K562 (cell line): ENCODE results near the gene CSPG5.
A peak's percentile ranks its signal among the peaks of the same experiment; 100 is the strongest.

Experiments
- BACH1 ChIP-seq: fragments of 200-800 bp; sonication (Bioruptor generic); IDR thresholded peaks from 2 replicates; pipeline ENCODE4 v1.6.1; 2016; ENCODE audit warnings: missing genetic modification characterization, missing compliant biosample characterization
- CEBPG ChIP-seq, 3 experiments: fragments of 200-800 bp in 1 of 3; sonication (Bioruptor generic) in 1 of 3; sonication (generic) in 1 of 3; formaldehyde crosslinking in 1 of 3; IDR thresholded peaks in 2 of 3; conservative IDR thresholded peaks in 1 of 3; 2 replicates each; pipeline versions ENCODE4 v1.6.1 to v1.8.0; 2016 to 2022; ENCODE audit warnings: missing compliant biosample characterization in 2 of 3, missing genetic modification characterization in 2 of 3, mild to moderate bottlenecking in 1 of 3, missing genetic modification reagents in 1 of 3
- CHD4 ChIP-seq: fragments of 200-600 bp; sonication (generic); IDR thresholded peaks from 3 replicates; pipeline ENCODE4 v1.6.1; 2012; ENCODE audit warnings: low read depth, mild to moderate bottlenecking, mixed read lengths, low read length, inconsistent platforms; ENCODE audit not compliant: insufficient read depth, insufficient replicate concordance, poor library complexity, severe bottlenecking
- HCFC1 ChIP-seq: IDR thresholded peaks from 2 replicates; pipeline ENCODE4 v1.6.1; 2012; ENCODE audit warnings: low read depth, low read length, improper control_type of control experiment
- MYNN ChIP-seq, 2 experiments: sonication (generic); formaldehyde crosslinking in 1 of 2; IDR thresholded peaks; 2 replicates each; pipeline versions ENCODE4 v1.5.0 to v1.6.1; 2016 to 2020; ENCODE audit warnings: antibody characterized with exemption in 1 of 2, missing genetic modification reagents in 1 of 2
- SAFB2 ChIP-seq: fragments of 200-400 bp; formaldehyde crosslinking; IDR thresholded peaks from 2 replicates; pipeline ENCODE4 v1.6.1; 2018; ENCODE audit warnings: borderline replicate concordance, low read length, low read depth, moderate library complexity; ENCODE audit not compliant: severe bottlenecking
- SMAD4 ChIP-seq: fragments of 250-450 bp; sonication (Bioruptor Pico); conservative IDR thresholded peaks from 2 replicates; pipeline ENCODE4 v1.8.0; 2021; ENCODE audit warnings: inconsistent platforms, mild to moderate bottlenecking, moderate library complexity
- SRSF1 ChIP-seq: fragments of 200-400 bp; formaldehyde crosslinking; IDR thresholded peaks from 2 replicates; pipeline ENCODE4 v1.6.1; 2017; ENCODE audit warnings: mild to moderate bottlenecking, low read depth, low read length, moderate library complexity
- TF ChIP-seq, protein P1 (sequence below): sonication (generic); formaldehyde crosslinking; IDR thresholded peaks from 2 replicates; pipeline ENCODE4 v1.9.0; 2022; ENCODE audit warnings: mild to moderate bottlenecking, missing genetic modification reagents
- TF ChIP-seq, protein P2 (sequence below), 3 experiments: IDR thresholded peaks in 2 of 3; conservative IDR thresholded peaks in 1 of 3; 2 replicates each; pipeline ENCODE4 v1.5.1; 2011 to 2012; ENCODE audit warnings: low read length in 3 of 3, mild to moderate bottlenecking in 3 of 3, control low read depth in 2 of 3, improper control_type of control experiment in 1 of 3, inconsistent platforms in 1 of 3, low read depth in 1 of 3, mixed read lengths in 1 of 3, moderate library complexity in 1 of 3; ENCODE audit not compliant: insufficient read depth in 2 of 3
- TF ChIP-seq, protein P3 (sequence below), 2 experiments: fragments of 450-650 bp in 1 of 2; sonication (generic) in 1 of 2; formaldehyde crosslinking in 1 of 2; IDR thresholded peaks in 1 of 2; conservative IDR thresholded peaks in 1 of 2; 2 replicates each; pipeline versions ENCODE4 v1.6.1 to v1.8.1; 2016 to 2023; ENCODE audit warnings: mild to moderate bottlenecking in 2 of 2, moderate library complexity in 2 of 2, inconsistent platforms in 1 of 2, missing genetic modification reagents in 1 of 2
- TF ChIP-seq, protein P4 (sequence below), 2 experiments: IDR thresholded peaks; 2 replicates each; pipeline ENCODE4 v1.6.1; 2011; ENCODE audit warnings: borderline replicate concordance in 1 of 2, control low read depth in 1 of 2, low read depth in 1 of 2, low read length in 1 of 2, mild to moderate bottlenecking in 1 of 2, mixed read lengths in 1 of 2, moderate library complexity in 1 of 2; ENCODE audit not compliant: insufficient read depth in 1 of 2, insufficient read length in 1 of 2, poor library complexity in 1 of 2, severe bottlenecking in 1 of 2; ENCODE audit errors: extremely low read depth in 1 of 2

DNA sequence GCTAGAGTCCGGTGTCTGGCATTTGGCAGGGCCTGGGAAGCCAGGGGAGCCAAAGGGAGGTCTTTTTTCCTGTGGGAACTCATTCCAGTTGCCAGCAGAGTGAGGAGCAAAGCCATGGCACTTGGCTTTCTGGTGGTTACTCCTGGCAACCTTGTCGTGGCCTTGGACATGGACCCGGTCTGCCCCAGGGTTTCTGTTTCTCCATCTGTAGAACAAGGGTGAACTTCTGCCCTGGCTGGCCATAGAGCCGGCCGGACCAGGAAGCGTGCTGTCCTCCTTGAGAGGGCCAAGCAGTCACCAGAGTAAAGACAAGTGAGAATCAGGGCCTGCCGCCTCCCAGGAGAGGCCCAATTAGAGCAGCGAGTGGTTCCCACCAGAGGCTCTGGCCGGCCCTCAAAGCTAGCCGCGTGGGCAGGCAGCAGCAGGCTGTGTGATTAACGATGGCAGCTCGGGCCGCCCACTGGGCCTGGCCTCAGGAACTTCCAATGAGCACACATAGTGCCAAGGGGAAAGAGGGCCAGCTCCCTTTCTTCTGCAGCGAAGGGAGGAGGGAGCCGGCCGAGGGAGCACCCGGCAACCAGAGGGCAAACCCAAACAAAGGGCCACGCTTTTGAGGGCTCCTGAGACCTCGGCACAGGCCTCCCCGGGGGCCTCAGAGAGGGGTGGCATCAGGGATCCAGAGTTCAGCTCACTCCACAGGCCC is 36.0 kb downstream of the CSPG5 start:
- TF ChIP-seq, protein P1, sequence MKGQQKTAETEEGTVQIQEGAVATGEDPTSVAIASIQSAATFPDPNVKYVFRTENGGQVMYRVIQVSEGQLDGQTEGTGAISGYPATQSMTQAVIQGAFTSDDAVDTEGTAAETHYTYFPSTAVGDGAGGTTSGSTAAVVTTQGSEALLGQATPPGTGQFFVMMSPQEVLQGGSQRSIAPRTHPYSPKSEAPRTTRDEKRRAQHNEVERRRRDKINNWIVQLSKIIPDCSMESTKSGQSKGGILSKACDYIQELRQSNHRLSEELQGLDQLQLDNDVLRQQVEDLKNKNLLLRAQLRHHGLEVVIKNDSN, result no peak
- no peak for TF ChIP-seq HCFC1
- TF ChIP-seq MYNN (IDR thresholded peaks at IDR 0.05), result no peak
- no peak for TF ChIP-seq MYNN (CRISPR knock-in tag; IDR thresholded peaks at IDR 0.05)
- TF ChIP-seq BACH1 (tag), result no peak
- TF ChIP-seq CHD4, result no peak
- no peak for TF ChIP-seq CEBPG (CRISPR knock-in tag; IDR thresholded peaks at IDR 0.05)
- TF ChIP-seq CEBPG (tag; conservative IDR thresholded peaks at IDR 0.05 in 1 of 2, IDR thresholded peaks at IDR 0.05 in 1 of 2), result no peak
- no peak for TF ChIP-seq SAFB2
- TF ChIP-seq, protein P2, sequence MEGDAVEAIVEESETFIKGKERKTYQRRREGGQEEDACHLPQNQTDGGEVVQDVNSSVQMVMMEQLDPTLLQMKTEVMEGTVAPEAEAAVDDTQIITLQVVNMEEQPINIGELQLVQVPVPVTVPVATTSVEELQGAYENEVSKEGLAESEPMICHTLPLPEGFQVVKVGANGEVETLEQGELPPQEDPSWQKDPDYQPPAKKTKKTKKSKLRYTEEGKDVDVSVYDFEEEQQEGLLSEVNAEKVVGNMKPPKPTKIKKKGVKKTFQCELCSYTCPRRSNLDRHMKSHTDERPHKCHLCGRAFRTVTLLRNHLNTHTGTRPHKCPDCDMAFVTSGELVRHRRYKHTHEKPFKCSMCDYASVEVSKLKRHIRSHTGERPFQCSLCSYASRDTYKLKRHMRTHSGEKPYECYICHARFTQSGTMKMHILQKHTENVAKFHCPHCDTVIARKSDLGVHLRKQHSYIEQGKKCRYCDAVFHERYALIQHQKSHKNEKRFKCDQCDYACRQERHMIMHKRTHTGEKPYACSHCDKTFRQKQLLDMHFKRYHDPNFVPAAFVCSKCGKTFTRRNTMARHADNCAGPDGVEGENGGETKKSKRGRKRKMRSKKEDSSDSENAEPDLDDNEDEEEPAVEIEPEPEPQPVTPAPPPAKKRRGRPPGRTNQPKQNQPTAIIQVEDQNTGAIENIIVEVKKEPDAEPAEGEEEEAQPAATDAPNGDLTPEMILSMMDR (IDR thresholded peaks at IDR 0.05 in 2 of 3, conservative IDR thresholded peaks at IDR 0.05 in 1 of 3; ENCODE audit: insufficient read depth in 2 of 3, low read depth in 1 of 3, low read length in 3 of 3), result no peak
- TF ChIP-seq, protein P3, sequence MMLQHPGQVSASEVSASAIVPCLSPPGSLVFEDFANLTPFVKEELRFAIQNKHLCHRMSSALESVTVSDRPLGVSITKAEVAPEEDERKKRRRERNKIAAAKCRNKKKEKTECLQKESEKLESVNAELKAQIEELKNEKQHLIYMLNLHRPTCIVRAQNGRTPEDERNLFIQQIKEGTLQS (IDR thresholded peaks at IDR 0.05), result no peak
- TF ChIP-seq, protein P3 (CRISPR knock-in tag; conservative IDR thresholded peaks at IDR 0.05), result no peak
- TF ChIP-seq, protein P4, sequence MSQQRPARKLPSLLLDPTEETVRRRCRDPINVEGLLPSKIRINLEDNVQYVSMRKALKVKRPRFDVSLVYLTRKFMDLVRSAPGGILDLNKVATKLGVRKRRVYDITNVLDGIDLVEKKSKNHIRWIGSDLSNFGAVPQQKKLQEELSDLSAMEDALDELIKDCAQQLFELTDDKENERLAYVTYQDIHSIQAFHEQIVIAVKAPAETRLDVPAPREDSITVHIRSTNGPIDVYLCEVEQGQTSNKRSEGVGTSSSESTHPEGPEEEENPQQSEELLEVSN (IDR thresholded peaks at IDR 0.05; ENCODE audit: borderline replicate concordance in 1 of 2, extremely low read depth in 1 of 2, insufficient read depth in 1 of 2, insufficient read length in 1 of 2, low read depth in 1 of 2, low read length in 1 of 2, poor library complexity in 1 of 2, severe bottlenecking in 1 of 2), result peak in 1 of 2 experiments; percentile 63
- TF ChIP-seq SRSF1, result no peak
- TF ChIP-seq SMAD4 (CRISPR knock-in tag), result no peak
